HepG2 (cell line): ENCODE measurements around the gene MYL6B. TPM values are rescaled to one million over a fixed set of nuclear protein-coding genes. Genes with fewer than 3 reads are reported as not detected.

Experiments
- ARID4A ChIP-seq: sonication (generic); formaldehyde crosslinking; IDR thresholded peaks from 2 replicates; pipeline ENCODE4 v1.5.0; 2020; ENCODE audit warnings: mild to moderate bottlenecking, missing genetic modification reagents, borderline replicate concordance
- ATM ChIP-seq: fragments of 450-650 bp; IDR thresholded peaks from 2 replicates; pipeline ENCODE4 v1.7.1; 2017; ENCODE audit warnings: mild to moderate bottlenecking, borderline replicate concordance
- CENPX ChIP-seq: sonication (generic); formaldehyde crosslinking; IDR thresholded peaks from 2 replicates; pipeline ENCODE4 v1.9.0; 2021; ENCODE audit warnings: mild to moderate bottlenecking, missing genetic modification reagents, moderate library complexity
- HOXA3 ChIP-seq: sonication (generic); formaldehyde crosslinking; IDR thresholded peaks from 2 replicates; pipeline ENCODE4 v1.5.0; 2020; ENCODE audit warnings: missing genetic modification reagents
- KLF12 ChIP-seq: sonication (generic); formaldehyde crosslinking; IDR thresholded peaks from 2 replicates; pipeline ENCODE4 v1.4.0; 2020; ENCODE audit warnings: missing genetic modification reagents, borderline replicate concordance
- MEF2D ChIP-seq: sonication (generic); formaldehyde crosslinking; IDR thresholded peaks from 2 replicates; pipeline ENCODE4 v1.5.1; 2020; ENCODE audit warnings: mild to moderate bottlenecking, missing genetic modification reagents
- NBN ChIP-seq: fragments of 450-650 bp; conservative IDR thresholded peaks from 2 replicates; pipeline ENCODE4 v1.6.1; 2017
- SMAD9 ChIP-seq: sonication (generic); formaldehyde crosslinking; IDR thresholded peaks from 2 replicates; pipeline ENCODE4 v1.5.1; 2020; ENCODE audit warnings: mild to moderate bottlenecking, missing genetic modification reagents
- SYNCRIP ChIP-seq: fragments of 200-400 bp; formaldehyde crosslinking; IDR thresholded peaks from 2 replicates; pipeline ENCODE4 v1.6.1; 2018; ENCODE audit warnings: mild to moderate bottlenecking, low read depth, low read length; ENCODE audit not compliant: insufficient read depth
- ZBTB43 ChIP-seq: sonication (generic); formaldehyde crosslinking; conservative IDR thresholded peaks from 2 replicates; pipeline ENCODE4 v1.4.0; 2020; ENCODE audit warnings: missing genetic modification reagents
- ZFP37 ChIP-seq: sonication (generic); formaldehyde crosslinking; IDR thresholded peaks from 2 replicates; pipeline ENCODE4 v1.4.0; 2020; ENCODE audit warnings: missing genetic modification reagents, borderline replicate concordance
- ZMYM4 ChIP-seq: sonication (generic); formaldehyde crosslinking; IDR thresholded peaks from 2 replicates; pipeline ENCODE4 v1.8.1; 2023; ENCODE audit warnings: mild to moderate bottlenecking, missing genetic modification reagents
- ZNF160 ChIP-seq: sonication (generic); formaldehyde crosslinking; IDR thresholded peaks from 2 replicates; pipeline ENCODE4 v1.8.0; 2022; ENCODE audit warnings: mild to moderate bottlenecking, inconsistent platforms, missing genetic modification reagents
- ZNF275 ChIP-seq: sonication (generic); formaldehyde crosslinking; IDR thresholded peaks from 2 replicates; pipeline ENCODE4 v1.8.0; 2022; ENCODE audit warnings: missing genetic modification reagents, mild to moderate bottlenecking, inconsistent platforms, borderline replicate concordance
- ZNF362 ChIP-seq: sonication (generic); formaldehyde crosslinking; IDR thresholded peaks from 2 replicates; pipeline ENCODE4 v1.4.0; 2020; ENCODE audit warnings: missing genetic modification reagents, mild to moderate bottlenecking, borderline replicate concordance
- ZSCAN30 ChIP-seq: sonication (generic); formaldehyde crosslinking; IDR thresholded peaks from 2 replicates; pipeline ENCODE4 v1.5.0; 2020; ENCODE audit warnings: mild to moderate bottlenecking, missing genetic modification reagents
- polyA plus RNA-seq, 8 experiments: library from polyadenylated mRNA; depleted of rRNA in 3 of 8; stranded (reverse) in 7 of 8; unstranded in 1 of 8; fragments of >200 nt; fragmentation: Illumina TruSeq in 4 of 8; extraction: Trizol in 4 of 8; gene quantifications; 2 replicates each; pipeline versions ENCODE4 v1.2.1 to v1.2.3, GENCODE V29; 2011 to 2016; ENCODE audit warnings: low read depth in 4 of 8, missing spikeins in 1 of 8, mixed read lengths in 1 of 8; ENCODE audit not compliant: insufficient read depth in 1 of 8
- total RNA-seq, 5 experiments: library from RNA; depleted of rRNA; stranded (reverse); fragments of >200 nt; fragmentation: Illumina TruSeq; extraction: Trizol; gene quantifications; 2 replicates each; pipeline ENCODE4 v1.2.3, GENCODE V29; 2016; ENCODE audit warnings: low read depth in 1 of 5
- TF ChIP-seq, protein P1 (sequence below): sonication (generic); formaldehyde crosslinking; IDR thresholded peaks from 2 replicates; pipeline ENCODE4 v1.4.0; 2020; ENCODE audit warnings: mild to moderate bottlenecking, missing genetic modification reagents
- TF ChIP-seq, protein P2 (sequence below): IDR thresholded peaks from 2 replicates; pipeline ENCODE4 v1.6.1; 2018; ENCODE audit warnings: missing genetic modification reagents

The MYL6B gene
- total and polyA plus RNA-seq, 2 of the 13 experiments (the other 11 are each of a cell fraction or from before 2014, with no cell fraction given), result 75.7 to 88.7 TPM

DNA sequence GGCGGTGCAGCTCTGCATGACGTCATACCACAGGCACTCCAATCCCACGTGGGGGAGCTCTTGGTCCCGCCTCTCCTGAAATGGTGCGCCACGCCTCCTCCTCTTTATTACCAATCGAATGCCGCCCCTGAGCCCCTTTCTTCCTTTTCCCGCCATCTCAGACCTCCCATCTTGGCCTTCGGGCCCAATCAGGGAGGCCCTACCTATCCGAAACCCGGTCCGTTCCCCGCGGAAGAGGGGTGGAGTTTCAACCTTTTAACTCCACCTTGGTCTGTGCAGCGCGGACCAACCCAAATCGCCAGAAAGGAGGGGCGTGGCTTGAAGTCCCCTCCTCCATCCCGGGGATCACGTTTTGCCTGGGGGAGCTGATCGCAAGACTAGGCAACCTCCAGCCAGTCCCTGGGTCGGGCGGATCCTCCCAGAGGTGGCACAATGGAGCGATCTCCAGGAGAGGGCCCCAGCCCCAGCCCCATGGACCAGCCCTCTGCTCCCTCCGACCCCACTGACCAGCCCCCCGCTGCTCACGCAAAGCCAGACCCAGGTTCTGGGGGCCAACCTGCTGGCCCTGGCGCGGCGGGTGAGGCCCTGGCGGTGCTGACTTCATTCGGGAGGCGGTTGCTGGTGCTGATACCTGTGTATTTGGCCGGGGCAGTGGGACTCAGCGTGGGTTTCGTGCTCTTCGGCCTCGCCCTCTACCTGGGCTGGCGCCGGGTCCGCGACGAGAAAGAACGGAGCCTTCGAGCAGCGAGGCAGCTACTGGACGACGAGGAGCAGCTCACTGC, 24.3 kb upstream of the MYL6B start, which contains the start of gene ESYT1 (continued):
- TF ChIP-seq, protein P1, sequence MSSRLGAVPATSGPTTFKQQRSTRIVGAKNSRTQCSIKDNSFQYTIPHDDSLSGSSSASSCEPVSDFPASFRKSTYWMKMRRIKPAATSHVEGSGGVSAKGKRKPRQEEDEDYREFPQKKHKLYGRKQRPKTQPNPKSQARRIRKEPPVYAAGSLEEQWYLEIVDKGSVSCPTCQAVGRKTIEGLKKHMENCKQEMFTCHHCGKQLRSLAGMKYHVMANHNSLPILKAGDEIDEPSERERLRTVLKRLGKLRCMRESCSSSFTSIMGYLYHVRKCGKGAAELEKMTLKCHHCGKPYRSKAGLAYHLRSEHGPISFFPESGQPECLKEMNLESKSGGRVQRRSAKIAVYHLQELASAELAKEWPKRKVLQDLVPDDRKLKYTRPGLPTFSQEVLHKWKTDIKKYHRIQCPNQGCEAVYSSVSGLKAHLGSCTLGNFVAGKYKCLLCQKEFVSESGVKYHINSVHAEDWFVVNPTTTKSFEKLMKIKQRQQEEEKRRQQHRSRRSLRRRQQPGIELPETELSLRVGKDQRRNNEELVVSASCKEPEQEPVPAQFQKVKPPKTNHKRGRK (CRISPR knock-in tag), result no peak
- TF ChIP-seq NBN (no peak), MEF2D (peak; percentile 73; the same call in 1 of the 2 replicates), ZSCAN30 (no peak), ZNF275 (CRISPR knock-in tag) (no peak), KLF12 (CRISPR knock-in tag) (peak; percentile 85), ZMYM4 (no peak; the same call in 1 of the 2 replicates), ATM (no peak), CENPX (CRISPR knock-in tag) (no peak), ZNF160 (CRISPR knock-in tag) (no peak), ARID4A (CRISPR knock-in tag) (peak; percentile 84), ZBTB43 (CRISPR knock-in tag) (no peak), ZFP37 (CRISPR knock-in tag) (no peak), HOXA3 (peak; percentile 64; the same call in 1 of the 2 replicates), ZNF362 (CRISPR knock-in tag) (no peak), SYNCRIP (no peak), SMAD9 (0 out of 2 replicates have a peak, but pooled peaks have one; percentile 77)
- TF ChIP-seq, protein P2, sequence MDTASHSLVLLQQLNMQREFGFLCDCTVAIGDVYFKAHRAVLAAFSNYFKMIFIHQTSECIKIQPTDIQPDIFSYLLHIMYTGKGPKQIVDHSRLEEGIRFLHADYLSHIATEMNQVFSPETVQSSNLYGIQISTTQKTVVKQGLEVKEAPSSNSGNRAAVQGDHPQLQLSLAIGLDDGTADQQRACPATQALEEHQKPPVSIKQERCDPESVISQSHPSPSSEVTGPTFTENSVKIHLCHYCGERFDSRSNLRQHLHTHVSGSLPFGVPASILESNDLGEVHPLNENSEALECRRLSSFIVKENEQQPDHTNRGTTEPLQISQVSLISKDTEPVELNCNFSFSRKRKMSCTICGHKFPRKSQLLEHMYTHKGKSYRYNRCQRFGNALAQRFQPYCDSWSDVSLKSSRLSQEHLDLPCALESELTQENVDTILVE, result no peak
